SK-N-SH (cell line): Measurements from ENCODE around the gene RAB17. TPM values are rescaled to one million over a fixed set of nuclear protein-coding genes. Genes with fewer than 3 reads are reported as not detected.

ENCODE experiments used
- CTCF ChIA-PET: fragments of 300-600, 350-600 bp; formaldehyde crosslinking; extraction: SDS; loops from one replicate; lab custom pipeline; 2021; lab: Yijun Ruan, JAX
- POLR2A ChIA-PET: fragments of 350-600 bp; sonication (Branson Sonifier 250); formaldehyde crosslinking; extraction: SDS; loops from one replicate; lab custom pipeline; 2020; ENCODE audit warnings: antibody characterized with exemption, inconsistent platforms; lab: Yijun Ruan, JAX
- DNase-seq: peaks from one replicate; pipeline ENCODE4 v3.0.0; 2012
- H2AFZ ChIP-seq: fragments of 200-600 bp; sonication (generic); 2 replicates; pipeline ENCODE4 v1.8.1; 2016; ENCODE audit warnings: antibody characterized with exemption, mild to moderate bottlenecking, low read depth
- H3F3A ChIP-seq: fragments of 200-600 bp; sonication (generic); replicated peaks from 2 replicates; pipeline ENCODE3; 2016; ENCODE audit warnings: antibody characterized with exemption, mild to moderate bottlenecking; ENCODE audit not compliant: insufficient read depth
- H3K27ac ChIP-seq, 2 experiments: fragments of 200-500 bp in 1 of 2; fragments of 200-600 bp in 1 of 2; sonication (Bioruptor generic) in 1 of 2; sonication (generic), shearing (Covaris generic) in 1 of 2; 2 replicates each; pipeline versions ENCODE4 v1.5.1 to v1.6.1; 2014 to 2016; ENCODE audit warnings: low read depth in 2 of 2, inconsistent platforms in 1 of 2, low read length in 1 of 2, mild to moderate bottlenecking in 1 of 2, mixed read lengths in 1 of 2
- H3K27me3 ChIP-seq: fragments of 200-600 bp; sonication (generic), shearing (Covaris generic); 2 replicates; pipeline ENCODE4 v1.6.1; 2016; ENCODE audit warnings: mixed run types; ENCODE audit not compliant: insufficient read depth
- H3K36me3 ChIP-seq, 2 experiments: fragments of 200-500 bp in 1 of 2; fragments of 200-600 bp in 1 of 2; sonication (Bioruptor generic) in 1 of 2; sonication (generic) in 1 of 2; replicated peaks in 1 of 2; 2 replicates each; pipeline versions ENCODE3 to v1.5.1; 2014 to 2016; ENCODE audit warnings: low read length in 1 of 2, mild to moderate bottlenecking in 1 of 2; ENCODE audit not compliant: insufficient read depth in 2 of 2, control insufficient read depth in 1 of 2
- H3K4me1 ChIP-seq, 2 experiments: fragments of 200-500 bp in 1 of 2; fragments of 200-600 bp in 1 of 2; sonication (Bioruptor generic) in 1 of 2; sonication (generic), shearing (Covaris generic) in 1 of 2; 2 replicates each; pipeline versions ENCODE4 v1.5.1 to v1.6.1; 2014 to 2016; ENCODE audit warnings: low read depth in 1 of 2, low read length in 1 of 2, mixed run types in 1 of 2; ENCODE audit not compliant: insufficient read depth in 2 of 2, control insufficient read depth in 1 of 2
- H3K4me2 ChIP-seq: fragments of 200-600 bp; sonication (generic), shearing (Covaris generic); 2 replicates; pipeline ENCODE4 v1.6.1; 2017; ENCODE audit warnings: mixed run types
- H3K4me3 ChIP-seq, 2 experiments: fragments of 200-500 bp in 1 of 2; fragments of 200-600 bp in 1 of 2; sonication (Bioruptor generic) in 1 of 2; sonication (generic), shearing (Covaris generic) in 1 of 2; 2 replicates each; pipeline versions ENCODE4 v1.5.1 to v1.8.1; 2014 to 2016; ENCODE audit warnings: low read depth in 2 of 2, inconsistent platforms in 1 of 2, low read length in 1 of 2, mild to moderate bottlenecking in 1 of 2, mixed read lengths in 1 of 2, moderate library complexity in 1 of 2
- H3K79me2 ChIP-seq: fragments of 200-600 bp; sonication (generic); 2 replicates; pipeline ENCODE4 v1.8.1; 2017; ENCODE audit warnings: mild to moderate bottlenecking; ENCODE audit not compliant: insufficient read depth
- H3K9ac ChIP-seq: fragments of 200-600 bp; sonication (generic); 2 replicates; pipeline ENCODE4 v1.6.1; 2017; ENCODE audit warnings: mixed run types
- H3K9me2 ChIP-seq: fragments of 200-600 bp; sonication (generic); 2 replicates; pipeline ENCODE4 v1.6.1; 2017; ENCODE audit warnings: mixed run types
- H3K9me3 ChIP-seq: fragments of 200-600 bp; sonication (generic); 2 replicates; pipeline ENCODE4 v1.6.1; 2017; ENCODE audit warnings: mixed run types, mild to moderate bottlenecking, moderate library complexity
- H4K20me1 ChIP-seq: fragments of 200-600 bp; sonication (generic); 2 replicates; pipeline ENCODE4 v1.6.1; 2017; ENCODE audit warnings: mild to moderate bottlenecking, mixed run types; ENCODE audit not compliant: insufficient read depth
- ELF1 ChIP-seq: IDR thresholded peaks from 2 replicates; pipeline ENCODE4 v1.4.0; 2012
- EP300 ChIP-seq, 2 experiments: IDR thresholded peaks; 2 replicates each; pipeline versions ENCODE4 v1.4.0 to v1.6.1; 2012; ENCODE audit warnings: borderline replicate concordance in 1 of 2, low read depth in 1 of 2, low read length in 1 of 2
- MEF2A ChIP-seq: IDR thresholded peaks from 2 replicates; pipeline ENCODE4 v1.4.0; 2012; ENCODE audit warnings: low read depth, borderline replicate concordance
- MXI1 ChIP-seq: IDR thresholded peaks from 2 replicates; pipeline ENCODE4 v1.6.1; 2012; ENCODE audit warnings: mild to moderate bottlenecking, low read depth, low read length, improper control_type of control experiment
- RCOR1 ChIP-seq: fragments of 150-350 bp; IDR thresholded peaks from 2 replicates; pipeline ENCODE4 v1.6.1; 2017; ENCODE audit warnings: antibody characterized with exemption, low read length
- SIN3A ChIP-seq: IDR thresholded peaks from 2 replicates; pipeline ENCODE4 v1.6.1; 2012; ENCODE audit warnings: low read depth, mild to moderate bottlenecking, low read length, moderate library complexity, borderline replicate concordance
- WGBS: methylation state at CpG from one replicate; pipeline ENCODE4 v1.1.6; 2017; ENCODE audit warnings: low lambda C conversion rate; 5-methylcytosine and 5-hydroxymethylcytosine counted together
- polyA plus RNA-seq, 3 experiments: library from polyadenylated mRNA; depleted of rRNA; stranded (reverse); fragments of >200 nt; gene quantifications; 2 replicates each; pipeline ENCODE4 v1.2.3, GENCODE V29; 2012
- TF ChIP-seq, protein P1 (sequence below): IDR thresholded peaks from 2 replicates; pipeline ENCODE4; 2012

The RAB17 gene
- polyA plus RNA-seq, 1 of the 3 experiments (the other 2 are of a cell fraction), result 0.10 TPM

GRCh38 chr2:237553948-237554347 lies 36.6 kb downstream of the RAB17 start:
- peaks cover 44% of the 10 kb centered on the region for H3F3A ChIP-seq
- H3K9ac ChIP-seq, result no peak overlapping the region
- no peak overlapping the region for H3K4me2 ChIP-seq
- no peaks in the 10 kb centered on the region for H4K20me1 ChIP-seq
- POLR2A ChIA-PET, result no interaction called here
- H3K4me1 ChIP-seq, result peaks cover 0 to 3% of the 10 kb centered on the region in 2 experiments; a peak in 1 of 4 replicates
- H3K27me3 ChIP-seq, result no peaks in the 10 kb centered on the region
- H3K27ac ChIP-seq, result no peak overlapping the region
- peaks cover 14% of the 10 kb centered on the region for H3K9me3 ChIP-seq
- no peak for TF ChIP-seq MXI1
- no peak for TF ChIP-seq SIN3A
- no peak for TF ChIP-seq RCOR1
- TF ChIP-seq ELF1, result no peak
- TF ChIP-seq, all 33 proteins: peak for 0
- Histone ChIP-seq H3K9me2 (no peaks in the 10 kb centered on the region), H3K79me2 (no peaks in the 10 kb centered on the region), H3K36me3 (peaks cover 10 to 83% of the 10 kb centered on the region in 2 experiments), H3K4me3 (no peak overlapping the region), H2AFZ (no peak overlapping the region)
- no peak for DNase-seq
- CTCF ChIA-PET, result interaction anchor here (1.3 to 2.8 kb wide), 4 partner anchors 18 to 432 kb away, joined by 3 to 16 read pairs (median 8); no protein-coding TSS in a partner anchor
- WGBS, result 73% methylated on average over 7 of the region's 7 CpGs

GRCh38 chr2:237552908-237553307 lies 37.6 kb downstream of the RAB17 start:
- Histone ChIP-seq H3K9me2 (no peaks in the 10 kb centered on the region), H3K9ac (no peak overlapping the region), H3F3A (peaks cover 45% of the 10 kb centered on the region), H3K79me2 (no peaks in the 10 kb centered on the region), H2AFZ (no peak overlapping the region), H3K36me3 (peaks cover 10 to 92% of the 10 kb centered on the region in 2 experiments), H3K9me3 (peaks cover 14% of the 10 kb centered on the region), H4K20me1 (no peaks in the 10 kb centered on the region), H3K4me3 (no peak overlapping the region), H3K27ac (no peak overlapping the region), H3K4me1 (peaks cover 0 to 4% of the 10 kb centered on the region in 2 experiments; a peak in 1 of 4 replicates), H3K4me2 (no peak overlapping the region), H3K27me3 (no peaks in the 10 kb centered on the region)
- WGBS, result 93% methylated on average over 6 of the region's 6 CpGs
- no peak for DNase-seq
- POLR2A ChIA-PET, result no interaction called here
- TF ChIP-seq SIN3A, result no peak
- TF ChIP-seq, protein P1, sequence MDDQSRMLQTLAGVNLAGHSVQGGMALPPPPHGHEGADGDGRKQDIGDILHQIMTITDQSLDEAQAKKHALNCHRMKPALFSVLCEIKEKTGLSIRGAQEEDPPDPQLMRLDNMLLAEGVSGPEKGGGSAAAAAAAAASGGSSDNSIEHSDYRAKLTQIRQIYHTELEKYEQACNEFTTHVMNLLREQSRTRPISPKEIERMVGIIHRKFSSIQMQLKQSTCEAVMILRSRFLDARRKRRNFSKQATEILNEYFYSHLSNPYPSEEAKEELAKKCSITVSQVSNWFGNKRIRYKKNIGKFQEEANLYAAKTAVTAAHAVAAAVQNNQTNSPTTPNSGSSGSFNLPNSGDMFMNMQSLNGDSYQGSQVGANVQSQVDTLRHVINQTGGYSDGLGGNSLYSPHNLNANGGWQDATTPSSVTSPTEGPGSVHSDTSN, result no peak
- TF ChIP-seq EP300 (IDR thresholded peaks at IDR 0.05; ENCODE audit: borderline replicate concordance in 1 of 2, low read depth in 1 of 2, low read length in 1 of 2), result no peak
- CTCF ChIA-PET, result no interaction called here

DNA sequence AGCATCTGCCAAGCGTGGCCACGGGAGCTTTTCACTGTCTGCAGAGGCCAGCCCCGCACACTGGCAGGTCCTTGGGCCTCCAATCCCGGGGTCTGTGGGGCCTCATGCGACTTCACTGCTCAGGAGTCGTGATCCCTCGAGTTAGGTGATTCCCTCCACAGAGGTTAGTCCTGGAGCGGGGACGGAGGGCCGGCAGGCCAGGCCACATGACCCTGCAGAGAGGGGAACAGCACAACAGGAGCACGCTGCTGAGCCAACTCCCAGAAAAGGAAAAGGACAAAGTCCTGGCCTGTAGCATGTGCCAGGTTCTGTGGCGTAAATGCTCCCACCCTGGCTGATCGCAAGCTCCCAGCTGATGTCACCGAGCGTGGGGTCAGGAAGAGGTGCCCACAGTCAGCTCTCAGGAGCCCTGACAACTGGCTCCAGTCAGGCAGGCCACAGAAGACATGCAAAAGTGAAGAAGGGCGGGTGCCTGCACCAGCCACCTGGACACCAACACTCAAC lies 39.4 kb downstream of the RAB17 start:
- CTCF ChIA-PET, result interaction anchor here (3.1 to 4.9 kb wide), 2 partner anchors 21 to 38 kb away, joined by 17 to 19 read pairs; no protein-coding TSS in a partner anchor
- H2AFZ ChIP-seq, result no peak overlapping the region
- H3K4me1 ChIP-seq, result peaks cover 0 to 5% of the 10 kb centered on the region in 2 experiments; a peak in 1 of 4 replicates
- no peak overlapping the region for H3K9ac ChIP-seq
- POLR2A ChIA-PET, result no interaction called here
- no peak for TF ChIP-seq MEF2A
- no peak overlapping the region for H3K4me3 ChIP-seq
- no peaks in the 10 kb centered on the region for H3K79me2 ChIP-seq
- no peaks in the 10 kb centered on the region for H3K9me2 ChIP-seq
- 98% methylated on average over 12 of the region's 16 CpGs for WGBS
- DNase-seq, result no peak
- peaks cover 42% of the 10 kb centered on the region for H3F3A ChIP-seq
- H3K36me3 ChIP-seq, result peaks cover 19 to 90% of the 10 kb centered on the region in 2 experiments
- H3K4me2 ChIP-seq, result no peak overlapping the region
- H3K27ac ChIP-seq, result no peak overlapping the region
- peaks cover 14% of the 10 kb centered on the region for H3K9me3 ChIP-seq
- H4K20me1 ChIP-seq, result no peaks in the 10 kb centered on the region
- no peaks in the 10 kb centered on the region for H3K27me3 ChIP-seq
